ENCODE measurements around the gene PPP1R3D.
"Not testable (repeated sequence)": the region's sequence is repeated elsewhere in the genome, so short reads cannot be mapped to it uniquely, and the experiment has no call there.

Gene PPP1R3D

DNA sequence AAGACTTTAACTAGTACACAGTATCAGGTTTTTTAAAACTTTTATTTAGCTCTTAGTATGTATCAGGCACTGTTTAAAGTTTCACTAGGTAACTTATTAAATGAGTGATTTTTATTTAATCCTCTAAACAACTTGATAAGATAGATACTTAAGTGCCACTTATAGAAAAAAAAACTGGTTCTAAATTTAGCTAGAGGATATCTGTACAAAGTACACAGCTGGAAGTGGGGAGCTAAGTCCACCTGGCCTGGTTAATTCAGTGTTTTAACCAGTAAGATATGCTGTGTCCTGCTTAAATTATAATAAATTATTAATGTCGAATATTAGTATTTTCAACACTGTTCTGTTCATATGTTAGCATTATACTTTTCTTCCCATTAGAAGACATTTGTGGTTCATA lies 44.2 kb downstream of the PPP1R3D start:
- Histone ChIP-seq H3K4me1 (ENCODE audit: control insufficient read depth, insufficient read depth, low read length, poor library complexity, severe bottlenecking) (no peaks in the 10 kb centered on the region), H3K4me3 (ENCODE audit: insufficient read depth, low read depth, low read length, poor library complexity, severe bottlenecking) (no peak overlapping the region), H3K27ac (ENCODE audit: insufficient read depth, low read length, poor library complexity, severe bottlenecking) (no peak overlapping the region), H3K36me3 (ENCODE audit: control insufficient read depth, insufficient read depth, low read length) (no peaks in the 10 kb centered on the region), H3K27me3 (replicated peaks; ENCODE audit: control insufficient read depth, insufficient read depth, low read length, poor library complexity, severe bottlenecking) (no peaks in the 10 kb centered on the region), H3K9me3 (ENCODE audit: control insufficient read depth, low read length) (no peaks in the 10 kb centered on the region)
- no peak for DNase-seq

DNA sequence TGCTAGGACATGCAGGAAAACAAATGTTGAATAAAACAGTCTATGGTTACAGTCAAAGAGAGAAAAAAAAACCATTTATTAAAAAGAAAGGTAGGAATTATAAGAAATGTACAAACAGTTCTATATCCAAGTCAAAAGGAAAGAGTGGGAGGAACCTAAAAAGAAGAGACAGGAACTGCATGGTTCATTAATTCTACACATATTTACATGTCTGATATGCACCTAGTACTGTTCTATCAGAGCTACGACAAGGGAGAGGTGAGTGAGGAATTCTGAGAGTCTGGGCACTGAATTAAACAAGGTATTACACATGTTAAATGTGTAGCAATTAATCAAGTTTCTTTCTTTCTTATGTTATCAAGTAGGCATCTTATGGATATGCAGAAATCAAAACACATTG lies 48.5 kb downstream of the PPP1R3D start:
- no peaks in the 10 kb centered on the region for H3K36me3 ChIP-seq (ENCODE audit: control insufficient read depth, insufficient read depth, low read length)
- no peaks in the 10 kb centered on the region for H3K27me3 ChIP-seq (replicated peaks; ENCODE audit: control insufficient read depth, insufficient read depth, low read length, poor library complexity, severe bottlenecking)
- H3K9me3 ChIP-seq (ENCODE audit: control insufficient read depth, low read length): no peaks in the 10 kb centered on the region
- H3K4me3 ChIP-seq (ENCODE audit: insufficient read depth, low read depth, low read length, poor library complexity, severe bottlenecking): no peak overlapping the region
- H3K27ac ChIP-seq (ENCODE audit: insufficient read depth, low read length, poor library complexity, severe bottlenecking): no peak overlapping the region
- no peaks in the 10 kb centered on the region for H3K4me1 ChIP-seq (ENCODE audit: control insufficient read depth, insufficient read depth, low read length, poor library complexity, severe bottlenecking)
- no peak for DNase-seq

- H3K36me3 ChIP-seq (ENCODE audit: control insufficient read depth, insufficient read depth, low read length); H3K4me1 ChIP-seq (ENCODE audit: control insufficient read depth, insufficient read depth, low read length, poor library complexity, severe bottlenecking); H3K4me3 ChIP-seq (ENCODE audit: insufficient read depth, low read depth, low read length, poor library complexity, severe bottlenecking); H3K27ac ChIP-seq (ENCODE audit: insufficient read depth, low read length, poor library complexity, severe bottlenecking); DNase-seq; H3K9me3 ChIP-seq (ENCODE audit: control insufficient read depth, low read length); H3K27me3 ChIP-seq (replicated peaks; ENCODE audit: control insufficient read depth, insufficient read depth, low read length, poor library complexity, severe bottlenecking): not testable (repeated sequence)
Measured at GRCh38 chr20:59890035-59890434, 50.1 kb downstream of the PPP1R3D start.

DNA sequence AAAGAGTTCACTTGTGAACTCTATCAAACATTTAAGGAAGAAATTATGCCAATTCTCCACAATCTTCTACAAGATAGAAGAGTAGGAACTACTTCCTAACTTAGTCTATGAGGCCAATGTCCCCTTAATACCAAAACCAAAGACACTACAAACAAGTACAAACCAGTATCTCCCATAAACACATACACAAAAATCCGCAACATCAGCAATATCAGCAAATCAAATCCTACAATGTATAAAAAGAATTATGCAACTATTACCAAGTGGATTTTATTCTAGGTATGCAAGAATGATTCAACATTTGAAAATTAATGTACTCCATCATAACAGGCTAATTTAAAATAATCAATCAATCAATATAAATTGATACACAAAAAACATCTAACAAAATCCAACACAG lies 52.1 kb downstream of the PPP1R3D start:
- H3K4me1 ChIP-seq (ENCODE audit: control insufficient read depth, insufficient read depth, low read length, poor library complexity, severe bottlenecking): no peaks in the 10 kb centered on the region
- H3K27ac ChIP-seq (ENCODE audit: insufficient read depth, low read length, poor library complexity, severe bottlenecking): no peak overlapping the region
- H3K27me3 ChIP-seq (replicated peaks; ENCODE audit: control insufficient read depth, insufficient read depth, low read length, poor library complexity, severe bottlenecking): no peaks in the 10 kb centered on the region
- no peak for DNase-seq
- no peaks in the 10 kb centered on the region for H3K9me3 ChIP-seq (ENCODE audit: control insufficient read depth, low read length)
- H3K4me3 ChIP-seq (ENCODE audit: insufficient read depth, low read depth, low read length, poor library complexity, severe bottlenecking): no peak overlapping the region
- H3K36me3 ChIP-seq (ENCODE audit: control insufficient read depth, insufficient read depth, low read length): no peaks in the 10 kb centered on the region
